Duodenal mucosa (tissue), 2 donors: Measurements from ENCODE around the gene LCN15.
"Not testable (repeated sequence)": the region's sequence is repeated elsewhere in the genome, so short reads cannot be mapped to it uniquely, and the experiment has no call there.

Experiments used
- H3K27ac ChIP-seq: one replicate; pipeline ENCODE4 v1.7.0; 2013; ENCODE audit warnings: low read depth, low read length
- H3K27me3 ChIP-seq, 2 donors: one replicate each; pipeline ENCODE4 v1.7.0; 2013; ENCODE audit warnings: low read length in 2 of 2, control low read depth in 1 of 2; ENCODE audit not compliant: insufficient read depth in 2 of 2, control insufficient read depth in 1 of 2
- H3K36me3 ChIP-seq, 2 donors: one replicate each; pipeline ENCODE4 v1.7.0; 2013; ENCODE audit warnings: low read length in 2 of 2, control low read depth in 1 of 2; ENCODE audit not compliant: insufficient read depth in 2 of 2, control insufficient read depth in 1 of 2
- H3K4me1 ChIP-seq, 2 donors: one replicate each; pipeline ENCODE4 v1.7.0; 2013; ENCODE audit warnings: low read length in 2 of 2, control low read depth in 1 of 2; ENCODE audit not compliant: insufficient read depth in 2 of 2, control insufficient read depth in 1 of 2
- H3K4me3 ChIP-seq, 2 donors: one replicate each; pipeline ENCODE4 v1.7.0; 2013; ENCODE audit warnings: low read length in 2 of 2, low read depth in 1 of 2
- H3K9ac ChIP-seq, 2 donors: one replicate each; pipeline ENCODE4 v1.7.0; 2013; ENCODE audit warnings: low read length in 2 of 2, low read depth in 1 of 2
- H3K9me3 ChIP-seq, 2 donors: one replicate each; pipeline ENCODE4 v1.7.0; 2013; ENCODE audit warnings: low read length in 2 of 2, control low read depth in 1 of 2; ENCODE audit not compliant: control insufficient read depth in 1 of 2

LCN15 gene

DNA sequence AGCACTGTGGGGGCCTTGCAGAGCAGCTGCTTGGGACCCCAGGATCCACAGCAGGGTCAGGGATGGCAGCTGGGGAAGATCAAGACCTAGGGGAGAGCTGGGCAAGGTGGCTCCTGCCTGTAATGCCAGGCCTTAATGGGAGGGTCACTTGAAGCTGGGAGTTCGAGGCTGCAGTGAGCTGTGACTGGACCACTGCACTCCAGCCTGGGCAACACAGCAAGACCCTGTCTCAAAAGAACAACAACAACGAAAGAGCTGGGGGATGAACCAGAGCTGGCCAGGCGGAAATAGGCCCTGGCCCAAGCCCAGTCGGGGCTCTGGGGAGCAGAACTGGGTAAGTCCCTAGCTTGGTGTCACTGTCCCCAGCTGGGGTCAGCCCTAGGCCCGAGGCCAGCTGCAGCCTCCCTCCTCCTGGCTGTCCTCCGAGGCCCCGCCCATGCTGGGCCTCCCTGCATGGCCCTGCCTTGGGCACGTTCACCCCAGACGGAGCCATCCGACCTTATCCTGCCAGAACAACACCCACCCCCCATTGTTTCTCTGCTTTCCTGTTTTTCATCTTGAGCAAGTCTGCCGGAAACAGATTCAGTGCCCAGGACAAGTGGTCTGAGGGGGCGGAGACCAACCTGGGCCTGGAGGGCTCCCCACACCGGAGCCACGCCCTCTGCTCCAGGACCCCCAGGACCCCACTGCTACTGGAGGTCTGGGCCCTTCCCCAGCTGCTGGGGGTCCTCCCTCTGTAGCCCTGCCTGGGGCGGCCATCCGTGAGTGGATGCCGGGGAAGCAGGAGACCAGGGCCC lies 50.0 kb downstream of the LCN15 start:
- no peak overlapping the region for H3K9ac ChIP-seq

GRCh38 chr9:136713550-136713949 lies 50.8 kb downstream of the LCN15 start:
- H3K27me3 ChIP-seq, result peaks cover 35 to 44% of the 10 kb centered on the region in 2 donors
- no peaks in the 10 kb centered on the region for H3K9me3 ChIP-seq
- no peak overlapping the region for H3K9ac ChIP-seq
- H3K4me3 ChIP-seq, result no peak overlapping the region
- peaks cover 0 to 2% of the 10 kb centered on the region in 2 donors for H3K4me1 ChIP-seq
- H3K36me3 ChIP-seq, result no peaks in the 10 kb centered on the region
- H3K27ac ChIP-seq, result no peak overlapping the region

More for the DNA sequence above, 50.0 kb downstream of the LCN15 start:
- H3K9me3 ChIP-seq, result no peaks in the 10 kb centered on the region
- H3K4me1 ChIP-seq, result peaks cover 0 to 7% of the 10 kb centered on the region in 2 donors
- no peaks in the 10 kb centered on the region for H3K36me3 ChIP-seq
- no peak overlapping the region for H3K27ac ChIP-seq
- H3K27me3 ChIP-seq, result peaks cover 35 to 45% of the 10 kb centered on the region in 2 donors
- no peak overlapping the region for H3K4me3 ChIP-seq

DNA sequence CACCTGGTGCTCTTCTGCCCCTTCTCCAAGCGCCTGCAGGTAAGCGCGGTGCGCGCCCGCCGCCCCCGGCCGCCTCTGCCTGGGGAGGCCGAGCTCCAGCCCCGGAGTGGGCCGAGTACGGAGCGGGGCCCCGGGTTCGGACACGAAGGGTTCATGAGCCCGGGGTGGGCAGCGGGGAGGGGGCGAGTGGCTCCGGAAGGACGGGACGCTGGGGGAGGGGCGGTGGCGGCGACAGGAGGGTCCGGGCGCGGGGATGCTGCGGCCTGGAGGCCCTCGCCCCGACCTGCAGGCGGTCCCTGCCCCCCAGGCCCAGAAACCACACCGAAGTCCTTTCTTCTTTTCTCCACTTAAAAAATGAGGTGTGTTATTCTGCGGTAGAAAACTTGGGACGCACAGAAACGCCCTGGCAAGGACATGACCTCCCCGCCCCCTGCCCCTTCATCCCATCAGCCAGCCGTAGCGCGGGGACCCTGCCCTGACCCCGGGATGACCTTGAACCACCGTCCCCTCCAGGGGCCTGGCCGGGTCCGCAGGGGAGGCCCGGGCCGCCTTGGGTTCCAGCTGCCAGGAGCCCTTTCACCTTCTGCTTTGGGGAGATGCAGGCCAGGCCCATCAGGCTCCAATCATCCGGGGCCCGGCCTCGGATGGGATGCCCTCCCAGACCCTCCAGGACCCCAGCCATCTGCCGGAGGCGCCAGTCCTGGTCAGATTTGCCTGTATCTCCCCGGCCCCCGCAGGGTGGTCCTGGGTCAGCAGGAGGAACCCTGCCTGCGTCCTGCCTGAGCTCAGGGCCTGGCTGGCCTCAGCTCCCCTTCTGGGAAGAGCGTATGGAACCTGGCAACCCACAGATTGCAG lies 51.4 kb downstream of the LCN15 start:
- no peak overlapping the region for H3K9ac ChIP-seq
- peaks cover 30 to 40% of the 10 kb centered on the region in 2 donors for H3K27me3 ChIP-seq
- no peak overlapping the region for H3K27ac ChIP-seq
- H3K36me3 ChIP-seq, result no peaks in the 10 kb centered on the region
- no peak overlapping the region for H3K4me3 ChIP-seq
- no peaks in the 10 kb centered on the region for H3K9me3 ChIP-seq
- H3K4me1 ChIP-seq, result no peaks in the 10 kb centered on the region

GRCh38 chr9:136711751-136712689 lies 52.3 kb downstream of the LCN15 start, which contains the start of gene DIPK1B:
Gene DIPK1B, plus strand, starts transcription at chr9:136712572. Its CDS starts 94 bp downstream, at chr9:136712666.
- H3K27ac ChIP-seq, result no peak within 1 kb of the TSS
- H3K36me3 ChIP-seq, result no peaks in the 10 kb centered on the region
- H3K9ac ChIP-seq, result no peak within 1 kb of the TSS
- no peaks in the 10 kb centered on the region for H3K9me3 ChIP-seq
- H3K27me3 ChIP-seq, result peaks cover 30 to 40% of the 10 kb centered on the region in 2 donors
- no peaks in the 10 kb centered on the region for H3K4me1 ChIP-seq
- no peak within 1 kb of the TSS for H3K4me3 ChIP-seq

- H3K9me3 ChIP-seq, H3K27ac ChIP-seq, H3K4me1 ChIP-seq, H3K9ac ChIP-seq, H3K4me3 ChIP-seq, H3K36me3 ChIP-seq: not testable (repeated sequence)
- peaks cover 30 to 40% of the 10 kb centered on the region in 2 donors for H3K27me3 ChIP-seq
Measured at GRCh38 chr9:136711219-136711648, 53.1 kb downstream of the LCN15 start.

- Histone ChIP-seq H3K27me3 (peaks cover 27 to 36% of the 10 kb centered on the region in 2 donors), H3K4me3 (no peak overlapping the region), H3K27ac (no peak overlapping the region), H3K9me3 (no peaks in the 10 kb centered on the region), H3K4me1 (peaks cover under 1% of the 10 kb centered on the region in 2 donors), H3K36me3 (no peaks in the 10 kb centered on the region), H3K9ac (no peak overlapping the region)
Measured at GRCh38 chr9:136710543-136710942, 53.8 kb downstream of the LCN15 start.
